ENCODE data around the gene ITPRIP. TPM values are rescaled to one million over a fixed set of nuclear protein-coding genes. Genes with fewer than 3 reads are reported as not detected.
A peak's percentile ranks its signal among the peaks of the same experiment; 100 is the strongest.

Gene ITPRIP
- total RNA-seq, 1 donor from 2014 or later, result 13.8 TPM

DNA sequence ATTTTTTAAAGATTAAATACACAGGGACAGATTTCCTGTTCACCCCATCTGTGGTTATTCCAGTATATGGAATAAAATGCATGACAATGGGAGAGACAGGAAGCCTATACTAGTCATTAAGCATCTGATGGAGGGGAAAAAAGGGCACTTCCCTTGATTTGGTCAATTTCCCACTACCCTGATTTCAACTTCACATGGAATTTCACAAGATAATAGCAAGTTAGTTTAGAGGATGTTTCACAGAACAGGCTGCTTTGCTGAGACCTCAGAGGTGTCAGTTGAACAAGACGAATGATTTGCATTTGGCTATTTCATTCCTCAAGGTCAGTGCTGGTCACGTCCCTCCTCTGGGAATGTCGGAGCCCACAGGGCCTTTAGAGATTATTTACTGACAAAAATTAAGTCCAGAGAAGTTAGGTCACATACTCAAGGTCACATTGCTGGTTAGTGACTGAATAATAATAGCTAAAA, 4.7 kb upstream of the ITPRIP start:
- no peak overlapping the region for H3K4me3 ChIP-seq (ENCODE audit: low read depth, low read length)
- TF ChIP-seq, protein P1, sequence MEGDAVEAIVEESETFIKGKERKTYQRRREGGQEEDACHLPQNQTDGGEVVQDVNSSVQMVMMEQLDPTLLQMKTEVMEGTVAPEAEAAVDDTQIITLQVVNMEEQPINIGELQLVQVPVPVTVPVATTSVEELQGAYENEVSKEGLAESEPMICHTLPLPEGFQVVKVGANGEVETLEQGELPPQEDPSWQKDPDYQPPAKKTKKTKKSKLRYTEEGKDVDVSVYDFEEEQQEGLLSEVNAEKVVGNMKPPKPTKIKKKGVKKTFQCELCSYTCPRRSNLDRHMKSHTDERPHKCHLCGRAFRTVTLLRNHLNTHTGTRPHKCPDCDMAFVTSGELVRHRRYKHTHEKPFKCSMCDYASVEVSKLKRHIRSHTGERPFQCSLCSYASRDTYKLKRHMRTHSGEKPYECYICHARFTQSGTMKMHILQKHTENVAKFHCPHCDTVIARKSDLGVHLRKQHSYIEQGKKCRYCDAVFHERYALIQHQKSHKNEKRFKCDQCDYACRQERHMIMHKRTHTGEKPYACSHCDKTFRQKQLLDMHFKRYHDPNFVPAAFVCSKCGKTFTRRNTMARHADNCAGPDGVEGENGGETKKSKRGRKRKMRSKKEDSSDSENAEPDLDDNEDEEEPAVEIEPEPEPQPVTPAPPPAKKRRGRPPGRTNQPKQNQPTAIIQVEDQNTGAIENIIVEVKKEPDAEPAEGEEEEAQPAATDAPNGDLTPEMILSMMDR (conservative IDR thresholded peaks at IDR 0.05; ENCODE audit: low read depth, low read length), result no peak
- DNase-seq (ENCODE audit: low read depth), result no peak

DNA sequence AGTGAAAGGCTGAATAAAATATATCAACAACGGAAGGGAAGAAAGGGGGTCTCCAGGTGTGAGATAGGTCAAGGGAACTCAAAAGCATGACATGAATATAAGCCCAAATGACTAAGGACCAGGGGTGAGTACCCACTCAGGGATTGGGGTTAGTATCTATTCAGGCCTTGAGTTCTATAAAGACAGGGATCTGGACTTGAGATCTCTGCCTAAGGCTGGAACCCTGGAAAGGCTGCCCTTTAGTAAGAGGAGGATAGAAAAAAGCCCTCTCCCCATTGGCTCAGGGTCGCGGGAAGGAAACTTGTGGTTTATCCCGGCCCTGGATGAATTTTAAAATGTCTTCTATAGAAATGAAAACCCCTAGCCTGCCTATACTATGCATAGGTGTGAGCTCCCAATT, 2.4 kb upstream of the ITPRIP start:
- TF ChIP-seq, protein P1 (conservative IDR thresholded peaks at IDR 0.05; ENCODE audit: low read depth, low read length), result no peak
- no peak for DNase-seq (ENCODE audit: low read depth)

DNA sequence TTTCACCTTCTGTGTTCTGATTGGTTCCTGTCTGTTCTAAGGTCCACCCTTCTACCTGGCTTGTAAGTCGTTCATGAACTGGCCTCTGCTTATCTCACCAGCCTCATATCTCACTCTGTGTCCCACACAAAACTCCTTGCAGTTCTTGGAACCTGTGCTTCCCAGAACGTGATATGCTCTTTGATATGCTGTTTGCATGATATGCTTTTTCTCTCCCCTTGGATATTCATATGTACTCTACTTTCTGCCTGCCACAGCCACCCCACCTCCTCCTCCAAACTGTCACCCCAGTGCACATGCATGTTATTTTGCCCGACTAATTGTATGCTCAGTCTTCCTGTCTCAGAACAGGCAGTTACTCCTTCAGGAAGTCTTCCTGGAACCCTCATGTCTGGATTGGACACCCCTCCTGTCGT, 1.9 kb upstream of the ITPRIP start:
- TF ChIP-seq, protein P1 (conservative IDR thresholded peaks at IDR 0.05; ENCODE audit: low read depth, low read length), result no peak
- no peak for DNase-seq (ENCODE audit: low read depth)
- no peak overlapping the region for H3K4me3 ChIP-seq (ENCODE audit: low read depth, low read length)

More for the DNA sequence above, 2.4 kb upstream of the ITPRIP start:
- no peak overlapping the region for H3K4me3 ChIP-seq (ENCODE audit: low read depth, low read length)

- peak overlapping the region; percentile 90 for H3K4me3 ChIP-seq (ENCODE audit: low read depth, low read length)
- TF ChIP-seq, protein P1 (conservative IDR thresholded peaks at IDR 0.05; ENCODE audit: low read depth, low read length), result no peak
- DNase-seq (ENCODE audit: low read depth), result peak; percentile 60
Observed at GRCh38 chr10:104339469-104340110, 1.3 kb upstream of the ITPRIP start.

DNA sequence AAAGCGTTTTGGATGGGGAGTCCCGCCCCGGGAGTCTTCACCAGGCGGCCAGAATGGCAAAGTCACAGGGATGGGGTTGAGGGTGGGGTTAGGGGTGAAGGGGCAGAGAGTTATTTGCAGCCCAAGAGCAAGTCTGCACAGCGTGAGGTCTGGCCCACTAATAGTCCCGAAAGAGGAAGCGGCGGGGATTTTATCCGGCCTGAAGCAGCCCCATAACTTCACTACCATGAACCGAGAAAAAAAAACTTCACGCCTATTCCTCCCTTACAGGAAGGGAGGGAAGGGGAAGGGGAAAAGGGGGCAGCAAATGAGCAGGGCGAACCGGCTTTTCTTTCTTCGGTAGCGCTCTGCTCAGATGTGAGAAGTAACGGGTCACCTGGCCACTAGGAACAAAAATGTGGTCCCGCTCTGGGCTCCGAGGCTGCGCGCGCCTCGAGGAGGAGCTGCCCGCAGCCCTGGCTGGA, 712 bp downstream of the ITPRIP start:
- peak overlapping the region; percentile 90 for H3K4me3 ChIP-seq (ENCODE audit: low read depth, low read length)
- TF ChIP-seq, protein P1 (conservative IDR thresholded peaks at IDR 0.05; ENCODE audit: low read depth, low read length), result no peak
- no peak for DNase-seq (ENCODE audit: low read depth)

- DNase-seq (ENCODE audit: low read depth), result no peak
- H3K4me3 ChIP-seq (ENCODE audit: low read depth, low read length), result peak overlapping the region; percentile 90
- TF ChIP-seq, protein P1 (conservative IDR thresholded peaks at IDR 0.05; ENCODE audit: low read depth, low read length), result no peak
Observed at GRCh38 chr10:104336821-104337467, 1.3 kb downstream of the ITPRIP start.

All from epithelial cell of proximal tubule (primary cell).